Testis (tissue), 3 donors: ENCODE measurements around the gene CALHM6. TPM values are rescaled to one million over a fixed set of nuclear protein-coding genes. Genes with fewer than 3 reads are reported as not detected.

Experiments
- DNase-seq: peaks from one replicate; pipeline ENCODE4 v3.0.0-alpha.2; 2019
- H3K27ac ChIP-seq, 2 donors: fragments of 200-600 bp; sonication (generic); one replicate each; pipeline ENCODE4 v1.5.1; 2019
- H3K27me3 ChIP-seq: fragments of 200-600 bp; sonication (generic); one replicate; pipeline ENCODE4 v1.5.1; 2019
- H3K36me3 ChIP-seq: fragments of 200-600 bp; sonication (generic); one replicate; pipeline ENCODE4 v1.5.1; 2017; ENCODE audit warnings: low read depth; ENCODE audit errors: missing control alignments
- H3K4me1 ChIP-seq: fragments of 200-600 bp; sonication (generic); one replicate; pipeline ENCODE4 v1.5.1; 2019
- H3K4me3 ChIP-seq, 2 donors: fragments of 200-600 bp; sonication (generic); one replicate each; pipeline ENCODE4 v1.5.1; 2017 to 2019
- H3K9me3 ChIP-seq: fragments of 200-600 bp; sonication (generic); one replicate; pipeline ENCODE4 v1.5.1; 2017
- CTCF ChIP-seq, 3 experiments: fragments of 450-650 bp in 2 of 3; fragments of 200-600 bp in 1 of 3; sonication (generic) in 1 of 3; IDR thresholded peaks; one replicate each; pipeline ENCODE4 v1.5.1; 2016 to 2019; ENCODE audit warnings: antibody characterized with exemption in 3 of 3, mild to moderate bottlenecking in 2 of 3, moderate library complexity in 1 of 3
- POLR2A ChIP-seq: fragments of 450-650 bp; IDR thresholded peaks from one replicate; pipeline ENCODE4 v1.6.1; 2017; ENCODE audit warnings: antibody characterized with exemption, mild to moderate bottlenecking, moderate library complexity
- WGBS, 2 donors: methylation state at CpG; one replicate each; pipeline ENCODE4 v1.1.5; 2018; 5-methylcytosine and 5-hydroxymethylcytosine counted together
- intact Hi-C: fragments of 100-400 bp; cut with DNase I; formaldehyde crosslinking; loops from one replicate; pipeline ENCODE4 v1.15.1; 2023; ENCODE audit warnings: low total_unique reads
- polyA plus RNA-seq: library from polyadenylated mRNA; stranded (reverse); fragments of 350-450 nt; fragmentation: Illumina TruSeq; extraction: RNeasy Lipid Tissue Mini Kit (QIAGEN cat#74804); gene quantifications from one replicate; pipeline ENCODE4 v1.2.3, GENCODE V29; 2014; ENCODE audit warnings: low read depth, low replicate concordance; ENCODE audit not compliant: insufficient read depth
- total RNA-seq, 2 donors: library from RNA; depleted of rRNA; stranded (reverse); fragments of >200 nt; gene quantifications; one replicate each; pipeline ENCODE4 v1.2.3, GENCODE V29; 2016

Gene CALHM6
- total and polyA plus RNA-seq, 3 donors from 2014 or later = 9.7 to 15.7 (median 10.4) TPM

GRCh38 chr6:116444092-116444491 is 17.1 kb upstream of the CALHM6 start:
- intact Hi-C loops = no loop called here
- DNase-seq = no peak
- Histone ChIP-seq H3K27ac (no peak overlapping the region), H3K4me3 (no peak overlapping the region), H3K4me1 (no peaks in the 10 kb centered on the region), H3K9me3 (no peaks in the 10 kb centered on the region), H3K27me3 (no peaks in the 10 kb centered on the region), H3K36me3 (no peaks in the 10 kb centered on the region)
- WGBS, 2 donors = 50 to 52% methylated on average over 3 of the region's 3 CpGs
- TF ChIP-seq POLR2A (no peak), CTCF (IDR thresholded peaks at IDR 0.05) (peak in 2 of 3 experiments; percentile 43 to 54)

GRCh38 chr6:116444575-116444974 is 16.6 kb upstream of the CALHM6 start:
- WGBS, 2 donors = 88 to 91% methylated on average over 1 of the region's 1 CpG
- H3K4me1 ChIP-seq = no peaks in the 10 kb centered on the region
- no peak overlapping the region for H3K4me3 ChIP-seq
- no peaks in the 10 kb centered on the region for H3K27me3 ChIP-seq
- DNase-seq = no peak
- no peaks in the 10 kb centered on the region for H3K9me3 ChIP-seq
- intact Hi-C loops = no loop called here
- H3K36me3 ChIP-seq = no peaks in the 10 kb centered on the region
- no peak overlapping the region for H3K27ac ChIP-seq
- no peak for TF ChIP-seq CTCF (IDR thresholded peaks at IDR 0.05)
- no peak for TF ChIP-seq POLR2A

- intact Hi-C loops = no loop called here
- 77 to 79% methylated on average over 5 of the region's 5 CpGs for WGBS, 2 donors
- no peaks in the 10 kb centered on the region for H3K9me3 ChIP-seq
- H3K27me3 ChIP-seq = no peaks in the 10 kb centered on the region
- H3K4me1 ChIP-seq = no peaks in the 10 kb centered on the region
- TF ChIP-seq POLR2A = no peak
- H3K27ac ChIP-seq = no peak overlapping the region
- no peaks in the 10 kb centered on the region for H3K36me3 ChIP-seq
- no peak for DNase-seq
- no peak overlapping the region for H3K4me3 ChIP-seq
These were observed 16.1 kb upstream of the CALHM6 start for GRCh38 chr6:116445102-116445501.

GRCh38 chr6:116446399-116446798 is 14.8 kb upstream of the CALHM6 start:
- no peak for DNase-seq
- intact Hi-C loops = no loop called here
- H3K4me3 ChIP-seq = no peak overlapping the region
- no peaks in the 10 kb centered on the region for H3K9me3 ChIP-seq
- no peak for TF ChIP-seq POLR2A
- no peak for TF ChIP-seq CTCF (IDR thresholded peaks at IDR 0.05)
- no peak overlapping the region for H3K27ac ChIP-seq
- H3K36me3 ChIP-seq = no peaks in the 10 kb centered on the region
- no peaks in the 10 kb centered on the region for H3K27me3 ChIP-seq
- no peaks in the 10 kb centered on the region for H3K4me1 ChIP-seq
- 81 to 96% methylated on average over 1 of the region's 1 CpG for WGBS, 2 donors

- Histone ChIP-seq H3K4me3 (no peak overlapping the region), H3K9me3 (no peaks in the 10 kb centered on the region), H3K36me3 (no peaks in the 10 kb centered on the region), H3K4me1 (no peaks in the 10 kb centered on the region), H3K27ac (no peak overlapping the region), H3K27me3 (no peaks in the 10 kb centered on the region)
- no peak for DNase-seq
- TF ChIP-seq CTCF (IDR thresholded peaks at IDR 0.05) (no peak), POLR2A (no peak)
- intact Hi-C loops = no loop called here
- 67 to 82% methylated on average over 3 of the region's 3 CpGs for WGBS, 2 donors
These were observed 14.1 kb upstream of the CALHM6 start for GRCh38 chr6:116447052-116447451.
